Muscle of leg (tissue), 11 donors: Measurements from ENCODE around the gene SLC22A1. TPM values are rescaled to one million over a fixed set of nuclear protein-coding genes. Genes with fewer than 3 reads are reported as not detected.

Source experiments
- DNase-seq: peaks from one replicate; pipeline ENCODE4 v3.0.0; 2013
- H3K27ac ChIP-seq: one replicate; pipeline ENCODE4 v1.5.1; 2013; ENCODE audit warnings: mild to moderate bottlenecking, low read length, control low read depth
- H3K27me3 ChIP-seq: one replicate; pipeline ENCODE4 v1.6.1; 2013; ENCODE audit warnings: low read length; ENCODE audit not compliant: control insufficient read depth, insufficient read depth
- H3K36me3 ChIP-seq: one replicate; pipeline ENCODE4 v1.6.1; 2013; ENCODE audit warnings: low read length; ENCODE audit not compliant: control insufficient read depth, insufficient read depth
- H3K4me1 ChIP-seq: one replicate; pipeline ENCODE4 v1.6.1; 2013; ENCODE audit warnings: low read length; ENCODE audit not compliant: control insufficient read depth, insufficient read depth
- H3K4me3 ChIP-seq: one replicate; pipeline ENCODE4 v1.5.1; 2013; ENCODE audit warnings: low read length, control low read depth
- H3K9me3 ChIP-seq: replicated peaks from 2 replicates; pipeline ENCODE4 v1.6.1; 2013; ENCODE audit warnings: low read depth, low read length; ENCODE audit not compliant: control insufficient read depth
- WGBS: methylation state at CpG from one replicate; pipeline ENCODE4 v1.1.5; 2013; ENCODE audit warnings: missing lambda C conversion rate; ENCODE audit not compliant: insufficient coverage; 5-methylcytosine and 5-hydroxymethylcytosine counted together
- polyA plus RNA-seq, 8 donors: library from polyadenylated mRNA; unstranded; fragments of 120-200 nt; gene quantifications; one replicate each; pipeline versions ENCODE4 v1.2.1 to v1.2.3, GENCODE V29; 2013; ENCODE audit warnings: inconsistent platforms in 1 of 8, low replicate concordance in 1 of 8; ENCODE audit not compliant: insufficient read length in 8 of 8, insufficient read depth in 1 of 8
- total RNA-seq: library from RNA; stranded (reverse); fragments of 120-200 nt; gene quantifications from one replicate; pipeline ENCODE4 v1.2.4, GENCODE V29; 2013

The SLC22A1 gene
- total and polyA plus RNA-seq, 9 donors = 0.13 to 1.2 (median 0.53) TPM

GRCh38 chr6:160204710-160205109, 83.1 kb downstream of the SLC22A1 start:
- Histone ChIP-seq H3K27ac (no peak overlapping the region), H3K4me1 (peaks cover 8% of the 10 kb centered on the region), H3K4me3 (no peak overlapping the region), H3K36me3 (no peaks in the 10 kb centered on the region), H3K9me3 (peaks cover 4% of the 10 kb centered on the region), H3K27me3 (no peaks in the 10 kb centered on the region)
- no peak for DNase-seq
- WGBS = no CpG with 5 or more reads among the region's 1 CpG

GRCh38 chr6:160207618-160208017, 86.0 kb downstream of the SLC22A1 start:
- no peaks in the 10 kb centered on the region for H3K4me1 ChIP-seq
- H3K9me3 ChIP-seq = peaks cover 4% of the 10 kb centered on the region
- 81% methylated on average over 2 of the region's 3 CpGs for WGBS
- H3K36me3 ChIP-seq = no peaks in the 10 kb centered on the region
- no peak overlapping the region for H3K27ac ChIP-seq
- H3K27me3 ChIP-seq = no peaks in the 10 kb centered on the region
- no peak overlapping the region for H3K4me3 ChIP-seq
- DNase-seq = no peak

Other genes with a start within 250 kb of the SLC22A1 start
- 0.09 TPM for gene MAS1, start 230.8 kb upstream of the SLC22A1 start, total RNA-seq
- gene MAS1, start 230.8 kb upstream of the SLC22A1 start, polyA plus RNA-seq = under 1 TPM; 0.14 to 0.87 (median 0.46) TPM
- 66.6 TPM for gene IGF2R, start 152.7 kb upstream of the SLC22A1 start, total RNA-seq
- 100 to 1,000 TPM in 7 of 8 donors, 10 to 100 TPM in 1; 94.1 to 133 (median 125) TPM for gene IGF2R, start 152.7 kb upstream of the SLC22A1 start, polyA plus RNA-seq
- 0.04 TPM for gene SLC22A2, start 137.0 kb downstream of the SLC22A1 start, total RNA-seq
- under 1 TPM in 5 of 8 donors, not detected in 3; 0.07 to 0.32 (median 0.12) TPM for gene SLC22A2, start 137.0 kb downstream of the SLC22A1 start, polyA plus RNA-seq
- 8.2 TPM for gene SLC22A3, start 226.6 kb downstream of the SLC22A1 start, total RNA-seq
- 10 to 100 TPM in 4 of 8 donors, 1 to 10 TPM in 4; 7.7 to 13.9 (median 10.1) TPM for gene SLC22A3, start 226.6 kb downstream of the SLC22A1 start, polyA plus RNA-seq